H1 (cell line): ENCODE measurements around the gene ALDH7A1. TPM values are rescaled to one million over a fixed set of nuclear protein-coding genes. Genes with fewer than 3 reads are reported as not detected.

ENCODE experiments used
- BCL11A ChIP-seq, 2 experiments: IDR thresholded peaks; one replicate each; pipeline ENCODE4 v1.6.1; 2011; ENCODE audit warnings: low read depth in 2 of 2, low read length in 2 of 2, mild to moderate bottlenecking in 2 of 2
- CBX5 ChIP-seq: fragments of 300-800, 300-1000 bp; sonication (generic); IDR thresholded peaks from 2 replicates; pipeline ENCODE4 v1.7.1; 2016; ENCODE audit warnings: antibody characterized with exemption, low read length, low read depth
- EP300 ChIP-seq, 2 experiments: IDR thresholded peaks; 1 replicate in 1 of 2; 2 replicates in 1 of 2; pipeline ENCODE4 v1.6.1; 2011 to 2012; ENCODE audit warnings: low read depth in 2 of 2, low read length in 2 of 2, mild to moderate bottlenecking in 2 of 2, borderline replicate concordance in 1 of 2, inconsistent platforms in 1 of 2, moderate library complexity in 1 of 2
- JUND ChIP-seq: IDR thresholded peaks from 2 replicates; pipeline ENCODE4 v1.6.1; 2011; ENCODE audit warnings: mild to moderate bottlenecking, improper control_type of control experiment, low read length
- SRF ChIP-seq: IDR thresholded peaks from 2 replicates; pipeline ENCODE4 v1.6.1; 2011; ENCODE audit warnings: mild to moderate bottlenecking, low read depth, low read length, moderate library complexity
- TBP ChIP-seq: IDR thresholded peaks from 2 replicates; pipeline ENCODE4 v1.6.1; 2011; ENCODE audit warnings: low read depth, low read length, improper control_type of control experiment
- ZNF274 ChIP-seq: IDR thresholded peaks from 2 replicates; pipeline ENCODE4 v1.7.0; 2012; ENCODE audit warnings: low read length, borderline replicate concordance; ENCODE audit errors: extremely low read depth
- polyA plus RNA-seq, 7 experiments: library from polyadenylated mRNA; depleted of rRNA in 3 of 7; stranded (reverse) in 5 of 7; unstranded in 2 of 7; fragments of >200 nt in 5 of 7; fragments of 200-250 nt in 2 of 7; gene quantifications; 1 replicate in 5 of 7; 2 replicates in 1 of 7; 4 replicates in 1 of 7; pipeline versions ENCODE4 v1.2.1 to v1.2.3, GENCODE V29; 2011 to 2013; ENCODE audit warnings: missing spikeins in 2 of 7, mixed read lengths in 2 of 7
- total RNA-seq: library from RNA; stranded (reverse); fragmentation: NEBNext Ultra II Directional; extraction: Animal tissue kit (Norgen Biotek cat#: 25700); gene quantifications from 2 replicates; pipeline ENCODE4 v1.2.1, GENCODE V29; 2021

Gene ALDH7A1
- total and polyA plus RNA-seq, 2 of the 8 experiments (the other 6 are each of a cell fraction or from before 2014, with no cell fraction given), result 99.6 to 225 TPM

DNA sequence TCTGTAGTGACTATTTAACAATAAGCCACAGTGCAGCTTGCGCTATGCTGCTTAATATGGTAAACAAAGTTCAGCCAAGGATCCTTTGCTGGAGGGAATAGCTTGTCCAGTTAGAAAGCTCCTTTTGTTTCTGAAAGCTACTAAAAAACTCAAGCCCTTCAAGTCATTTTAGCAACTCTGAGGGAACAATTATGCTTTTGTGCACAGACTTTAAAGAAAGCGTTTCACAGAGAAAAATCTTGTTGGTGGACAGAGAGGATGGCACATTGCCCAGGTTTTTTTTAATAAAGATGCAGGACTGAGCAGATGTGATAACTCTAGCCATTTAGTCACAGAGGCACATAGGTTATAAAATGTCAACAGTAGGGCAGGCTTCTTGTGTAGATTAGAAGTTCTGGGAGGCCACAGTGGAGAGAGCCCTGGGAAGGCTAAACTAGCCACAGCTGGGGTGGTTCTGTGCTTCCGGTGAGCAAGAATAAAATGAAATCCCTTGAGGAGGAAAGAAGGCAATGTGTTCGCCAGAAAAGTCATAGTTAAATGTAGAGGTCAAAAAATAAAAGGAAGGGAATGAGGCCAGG is 63.4 kb downstream of the ALDH7A1 start (continued):
- TF ChIP-seq JUND (no peak), BCL11A (IDR thresholded peaks at IDR 0.05; ENCODE audit: low read depth in 2 of 2, low read length in 2 of 2) (no peak), EP300 (IDR thresholded peaks at IDR 0.05; ENCODE audit: borderline replicate concordance in 1 of 2, low read depth in 2 of 2, low read length in 2 of 2) (no peak), CBX5 (no peak), TBP (no peak), SRF (no peak), ZNF274 (no peak)
